ENCODE results near the gene MFSD11.

- TF ChIP-seq CTCF (conservative IDR thresholded peaks at IDR 0.05; ENCODE audit: low read length) (no peak), EZH2phosphoT487 (IDR thresholded peaks at IDR 0.05; ENCODE audit: borderline replicate concordance) (no peak)
Observed at GRCh38 chr17:76752006-76752405, 14.1 kb downstream of the MFSD11 start.

Data from Loucy (cell line).